ENCODE measurements around the gene MAGI2.

Gene MAGI2

GRCh38 chr7:78499283-78499682 lies 954.2 kb downstream of the MAGI2 start:
- Histone ChIP-seq H3K9ac (ENCODE audit: low read length) (no peak overlapping the region), H3K27ac (ENCODE audit: low read depth, low read length) (no peak overlapping the region), H3K9me2 (replicated peaks; ENCODE audit: insufficient read depth, low read length) (no peaks in the 10 kb centered on the region), H3K79me2 (ENCODE audit: insufficient read depth, low read length) (no peaks in the 10 kb centered on the region), H3K4me2 (ENCODE audit: low read depth, low read length, poor library complexity, severe bottlenecking) (no peak overlapping the region), H2AFZ (ENCODE audit: low read depth, low read length, severe bottlenecking) (no peak overlapping the region), H3K27me3 (ENCODE audit: low read length) (no peaks in the 10 kb centered on the region), H4K20me1 (ENCODE audit: low read depth, low read length) (no peaks in the 10 kb centered on the region), H3F3A (ENCODE audit: insufficient read depth) (no peaks in the 10 kb centered on the region), H3K9me3 (ENCODE audit: insufficient read depth, low read length) (no peaks in the 10 kb centered on the region), H3K4me3 (ENCODE audit: insufficient read depth, low read length, poor library complexity, severe bottlenecking) (no peak overlapping the region), H3K36me3 (ENCODE audit: low read length) (no peaks in the 10 kb centered on the region)
- no peak for TF ChIP-seq EZH2phosphoT487 (conservative IDR thresholded peaks at IDR 0.05; ENCODE audit: low read length)
- TF ChIP-seq, protein P1, sequence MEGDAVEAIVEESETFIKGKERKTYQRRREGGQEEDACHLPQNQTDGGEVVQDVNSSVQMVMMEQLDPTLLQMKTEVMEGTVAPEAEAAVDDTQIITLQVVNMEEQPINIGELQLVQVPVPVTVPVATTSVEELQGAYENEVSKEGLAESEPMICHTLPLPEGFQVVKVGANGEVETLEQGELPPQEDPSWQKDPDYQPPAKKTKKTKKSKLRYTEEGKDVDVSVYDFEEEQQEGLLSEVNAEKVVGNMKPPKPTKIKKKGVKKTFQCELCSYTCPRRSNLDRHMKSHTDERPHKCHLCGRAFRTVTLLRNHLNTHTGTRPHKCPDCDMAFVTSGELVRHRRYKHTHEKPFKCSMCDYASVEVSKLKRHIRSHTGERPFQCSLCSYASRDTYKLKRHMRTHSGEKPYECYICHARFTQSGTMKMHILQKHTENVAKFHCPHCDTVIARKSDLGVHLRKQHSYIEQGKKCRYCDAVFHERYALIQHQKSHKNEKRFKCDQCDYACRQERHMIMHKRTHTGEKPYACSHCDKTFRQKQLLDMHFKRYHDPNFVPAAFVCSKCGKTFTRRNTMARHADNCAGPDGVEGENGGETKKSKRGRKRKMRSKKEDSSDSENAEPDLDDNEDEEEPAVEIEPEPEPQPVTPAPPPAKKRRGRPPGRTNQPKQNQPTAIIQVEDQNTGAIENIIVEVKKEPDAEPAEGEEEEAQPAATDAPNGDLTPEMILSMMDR (IDR thresholded peaks at IDR 0.05; ENCODE audit: insufficient read depth, low read length, poor library complexity, severe bottlenecking) = no peak

- Histone ChIP-seq H4K20me1 (ENCODE audit: low read depth, low read length) (no peaks in the 10 kb centered on the region), H3K4me3 (ENCODE audit: insufficient read depth, low read length, poor library complexity, severe bottlenecking) (no peak overlapping the region)
Observed at GRCh38 chr7:78497728-78498427, 955.6 kb downstream of the MAGI2 start.

DNA sequence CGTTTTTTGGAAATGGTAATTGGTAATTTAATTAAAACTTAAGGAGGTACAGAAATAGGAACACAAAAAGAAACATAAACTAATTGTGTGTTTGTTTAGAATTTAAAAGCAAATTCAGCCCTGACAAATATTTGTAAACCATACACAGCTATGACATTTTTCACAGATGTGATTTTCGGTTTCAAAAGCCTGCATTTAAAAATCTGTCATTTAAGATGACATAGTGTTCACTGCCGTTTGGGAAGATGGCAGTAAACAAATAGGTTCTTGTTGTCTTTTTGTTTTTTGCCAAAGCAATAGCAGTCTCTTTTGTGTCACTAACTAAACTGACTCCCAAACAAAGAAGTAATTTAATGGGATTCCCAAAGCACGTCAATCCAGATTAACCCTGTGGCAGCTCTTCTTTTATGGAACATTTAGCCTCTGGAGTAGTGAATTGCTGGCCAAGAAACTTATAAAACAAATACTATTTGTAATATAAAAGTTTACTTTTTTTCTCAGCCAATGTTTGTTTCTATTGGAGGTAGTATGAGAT lies 957.3 kb downstream of the MAGI2 start:
- no peaks in the 10 kb centered on the region for H3K36me3 ChIP-seq (ENCODE audit: low read length)
- H3K27me3 ChIP-seq (ENCODE audit: low read length) = no peaks in the 10 kb centered on the region
- H3K9me3 ChIP-seq (ENCODE audit: insufficient read depth, low read length) = no peaks in the 10 kb centered on the region
- no peak overlapping the region for H3K27ac ChIP-seq (ENCODE audit: low read depth, low read length)
- no peaks in the 10 kb centered on the region for H3K9me2 ChIP-seq (replicated peaks; ENCODE audit: insufficient read depth, low read length)
- no peak for TF ChIP-seq EZH2phosphoT487 (conservative IDR thresholded peaks at IDR 0.05; ENCODE audit: low read length)
- TF ChIP-seq, protein P1 (IDR thresholded peaks at IDR 0.05; ENCODE audit: insufficient read depth, low read length, poor library complexity, severe bottlenecking) = no peak
- no peak overlapping the region for H3K4me3 ChIP-seq (ENCODE audit: insufficient read depth, low read length, poor library complexity, severe bottlenecking)
- H2AFZ ChIP-seq (ENCODE audit: low read depth, low read length, severe bottlenecking) = no peak overlapping the region
- no peak overlapping the region for H3K9ac ChIP-seq (ENCODE audit: low read length)
- H3K79me2 ChIP-seq (ENCODE audit: insufficient read depth, low read length) = no peaks in the 10 kb centered on the region
- no peaks in the 10 kb centered on the region for H4K20me1 ChIP-seq (ENCODE audit: low read depth, low read length)
- no peaks in the 10 kb centered on the region for H3F3A ChIP-seq (ENCODE audit: insufficient read depth)
- H3K4me2 ChIP-seq (ENCODE audit: low read depth, low read length, poor library complexity, severe bottlenecking) = no peak overlapping the region

More at GRCh38 chr7:78497728-78498427, 955.6 kb downstream of the MAGI2 start:
- no peaks in the 10 kb centered on the region for H3F3A ChIP-seq (ENCODE audit: insufficient read depth)
- H3K4me2 ChIP-seq (ENCODE audit: low read depth, low read length, poor library complexity, severe bottlenecking) = no peak overlapping the region
- H3K79me2 ChIP-seq (ENCODE audit: insufficient read depth, low read length) = no peaks in the 10 kb centered on the region
- no peaks in the 10 kb centered on the region for H3K9me3 ChIP-seq (ENCODE audit: insufficient read depth, low read length)
- no peaks in the 10 kb centered on the region for H3K27me3 ChIP-seq (ENCODE audit: low read length)
- no peak overlapping the region for H3K27ac ChIP-seq (ENCODE audit: low read depth, low read length)
- H3K9me2 ChIP-seq (replicated peaks; ENCODE audit: insufficient read depth, low read length) = no peaks in the 10 kb centered on the region
- TF ChIP-seq, protein P1 (IDR thresholded peaks at IDR 0.05; ENCODE audit: insufficient read depth, low read length, poor library complexity, severe bottlenecking) = no peak
- TF ChIP-seq EZH2phosphoT487 (conservative IDR thresholded peaks at IDR 0.05; ENCODE audit: low read length) = no peak
- no peak overlapping the region for H3K9ac ChIP-seq (ENCODE audit: low read length)
- H3K36me3 ChIP-seq (ENCODE audit: low read length) = no peaks in the 10 kb centered on the region
- H2AFZ ChIP-seq (ENCODE audit: low read depth, low read length, severe bottlenecking) = no peak overlapping the region
